NCI-H187 (cell line): ENCODE results near the gene SNRNP200.
"Not testable (repeated sequence)": the region's sequence is repeated elsewhere in the genome, so short reads cannot be mapped to it uniquely, and the experiment has no call there.

Source experiments
- DNase-seq, 2 experiments: peaks; one replicate each; lab custom pipeline; 2025; lab: John Stamatoyannopoulos, UW

Gene SNRNP200

GRCh38 chr2:96274355-96275056 is 30.8 kb downstream of the SNRNP200 start:
- DNase-seq: no peak

DNA sequence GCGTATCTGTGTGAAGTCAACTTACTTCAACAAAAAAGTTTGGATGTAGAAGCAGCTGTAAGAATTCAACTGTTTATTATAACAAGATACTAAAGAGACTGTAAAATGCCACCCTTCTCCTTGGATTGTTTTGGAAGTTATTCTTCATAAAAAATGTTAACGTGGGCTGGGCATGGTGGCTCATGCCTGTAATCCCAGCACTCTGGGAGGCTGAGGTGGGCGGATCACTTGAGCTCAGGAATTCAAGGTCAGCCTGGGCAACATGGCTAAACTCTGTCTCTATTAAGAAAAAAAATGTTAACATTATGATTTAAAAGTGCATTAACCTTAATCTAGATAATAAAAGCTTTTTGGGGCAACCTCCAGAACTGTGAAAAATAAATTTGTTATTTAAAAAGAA is 31.6 kb downstream of the SNRNP200 start:
- no peak for DNase-seq

DNA sequence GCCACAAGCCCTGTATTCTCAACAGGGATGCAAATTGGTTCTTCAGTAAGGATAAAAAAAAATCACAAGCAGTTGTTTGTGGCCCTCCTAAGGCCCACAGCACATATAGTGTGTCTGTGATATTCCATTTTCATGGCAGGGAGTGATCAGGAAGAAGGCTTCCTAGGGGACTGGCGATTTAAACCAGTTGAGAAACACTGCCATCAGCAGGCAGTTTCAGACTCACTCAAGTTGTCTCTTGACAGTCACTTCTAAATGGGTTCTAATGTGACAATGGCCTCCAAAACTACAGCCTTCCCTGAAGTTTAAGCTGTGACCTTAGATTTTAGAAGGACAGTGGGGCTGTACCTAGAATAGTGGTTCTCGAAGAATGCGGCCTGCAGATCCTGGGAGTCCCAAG is 33.4 kb downstream of the SNRNP200 start:
- no peak for DNase-seq

DNA sequence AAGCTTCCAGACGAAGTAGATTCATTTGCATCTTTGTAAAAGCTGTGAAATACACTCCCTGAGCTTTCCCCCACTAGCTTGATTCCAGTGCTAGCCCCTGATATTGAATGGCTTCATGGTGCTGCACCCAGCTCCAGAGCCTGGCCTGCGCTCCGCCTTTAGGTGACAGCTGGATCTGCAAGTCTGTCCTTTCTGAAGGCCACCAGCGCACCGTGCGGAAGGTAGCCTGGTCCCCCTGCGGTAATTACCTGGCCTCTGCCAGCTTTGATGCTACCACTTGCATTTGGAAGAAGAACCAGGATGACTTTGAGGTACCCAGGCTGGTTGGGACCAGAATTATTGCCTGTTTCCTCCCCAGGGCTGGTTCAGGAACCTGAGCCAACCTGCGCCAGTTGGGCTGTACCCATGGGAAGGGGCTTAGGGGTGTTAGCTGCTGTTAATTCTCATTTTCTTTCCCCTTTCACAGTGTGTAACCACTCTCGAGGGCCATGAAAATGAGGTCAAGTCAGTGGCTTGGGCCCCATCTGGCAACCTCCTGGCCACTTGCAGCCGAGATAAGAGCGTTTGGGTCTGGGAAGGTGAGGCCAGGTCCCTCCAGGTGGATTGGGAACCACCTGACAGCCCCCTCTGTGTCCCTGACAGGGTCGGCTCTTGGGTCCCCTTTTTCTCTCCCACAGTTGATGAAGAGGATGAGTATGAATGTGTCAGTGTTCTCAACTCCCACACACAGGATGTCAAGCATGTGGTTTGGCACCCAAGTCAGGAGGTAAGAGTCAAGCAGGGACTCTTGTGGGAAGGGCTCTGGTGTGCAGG is 38.0 kb downstream of the SNRNP200 start:
- DNase-seq: no peak

GRCh38 chr2:96265840-96266679 is 39.3 kb downstream of the SNRNP200 start, which contains the start of the genes CIAO1 and TMEM127:
TSS of gene CIAO1 (plus strand) at chr2:96266225. CDS start at chr2:96266351, 126 bp downstream.
TSS of gene TMEM127 (minus strand) at chr2:96265997. CDS start at chr2:96265381, 616 bp downstream.
- peak; percentile 72 to 91 for DNase-seq

DNA sequence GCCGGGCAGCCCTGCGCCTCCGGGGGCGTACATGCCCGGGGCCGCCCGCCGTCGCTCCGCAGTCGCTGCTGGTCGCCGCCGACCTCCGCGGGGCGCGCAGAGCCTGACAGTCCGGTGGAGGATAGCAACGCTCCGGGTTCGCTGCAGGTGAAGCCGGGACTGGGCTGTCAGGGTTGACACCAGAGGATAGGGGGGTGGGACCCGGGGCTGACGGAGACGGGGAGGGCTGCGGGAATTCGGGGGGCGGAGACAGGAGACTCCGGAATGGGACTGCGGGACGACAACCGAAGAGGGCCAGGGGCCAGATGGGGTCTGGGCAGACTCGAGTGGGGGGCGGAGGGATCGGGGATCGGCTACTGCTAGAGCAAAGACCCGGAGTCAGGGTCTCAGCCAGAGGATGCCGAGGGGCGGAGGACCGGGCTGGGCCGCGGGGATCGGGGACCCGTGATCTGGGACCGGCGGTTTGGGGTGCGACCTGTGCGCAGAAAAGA is 40.0 kb downstream of the SNRNP200 start:
- DNase-seq: no peak

DNA sequence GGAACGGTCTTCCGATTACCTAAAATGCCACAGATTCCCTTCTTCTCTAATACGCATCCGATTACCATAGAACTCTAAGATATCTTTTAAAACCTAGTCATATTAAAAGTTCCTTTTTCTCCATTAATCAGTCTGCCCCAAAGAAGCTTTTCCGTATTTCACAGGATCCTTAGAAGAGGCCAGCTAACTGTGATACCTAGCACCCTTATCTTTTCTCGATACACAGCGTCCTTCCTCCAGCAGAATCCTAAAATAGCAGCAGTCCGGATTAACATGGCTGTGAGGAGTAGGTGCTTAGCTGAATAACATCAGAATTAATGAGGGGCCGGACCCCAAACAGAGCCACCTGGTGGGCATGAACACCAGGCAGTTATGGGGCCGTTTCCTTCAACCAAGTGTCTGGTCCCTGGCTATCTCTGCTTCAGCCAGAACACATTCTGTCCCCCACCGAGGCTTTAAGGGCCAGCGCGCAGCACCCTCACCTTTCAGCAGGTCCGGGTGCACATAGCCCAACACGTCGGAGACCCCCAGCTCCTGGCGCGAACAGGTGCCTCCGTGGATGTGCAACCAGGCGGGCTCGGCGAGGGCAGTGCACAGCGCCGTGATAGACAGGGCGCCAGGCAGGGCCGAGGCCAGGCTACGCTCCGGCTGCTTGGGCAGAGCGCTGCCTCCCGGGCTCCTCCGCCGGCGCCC is 40.5 kb downstream of the SNRNP200 start:
- no peak for DNase-seq

DNA sequence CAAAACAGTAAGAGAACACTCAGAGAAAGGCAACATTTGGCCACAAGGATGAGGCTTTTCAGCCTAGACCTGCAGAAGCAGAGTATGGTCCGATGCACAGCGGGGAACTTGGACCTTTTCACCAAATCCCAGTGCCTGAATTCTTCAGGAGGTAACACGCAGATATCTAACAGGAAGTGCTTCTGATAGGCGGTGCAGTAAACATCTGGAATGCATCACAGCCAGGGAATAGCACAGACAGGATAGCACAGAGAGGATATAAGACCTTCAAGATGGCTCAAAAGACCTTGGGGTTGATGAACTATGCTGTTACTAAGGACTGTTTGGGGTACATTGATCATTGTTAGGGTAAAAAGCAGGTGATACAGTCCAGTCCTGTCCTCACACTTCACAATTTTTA is 41.3 kb downstream of the SNRNP200 start:
- DNase-seq: no peak

- no peak for DNase-seq
Measured at GRCh38 chr2:96262306-96262705, 43.0 kb downstream of the SNRNP200 start.

DNA sequence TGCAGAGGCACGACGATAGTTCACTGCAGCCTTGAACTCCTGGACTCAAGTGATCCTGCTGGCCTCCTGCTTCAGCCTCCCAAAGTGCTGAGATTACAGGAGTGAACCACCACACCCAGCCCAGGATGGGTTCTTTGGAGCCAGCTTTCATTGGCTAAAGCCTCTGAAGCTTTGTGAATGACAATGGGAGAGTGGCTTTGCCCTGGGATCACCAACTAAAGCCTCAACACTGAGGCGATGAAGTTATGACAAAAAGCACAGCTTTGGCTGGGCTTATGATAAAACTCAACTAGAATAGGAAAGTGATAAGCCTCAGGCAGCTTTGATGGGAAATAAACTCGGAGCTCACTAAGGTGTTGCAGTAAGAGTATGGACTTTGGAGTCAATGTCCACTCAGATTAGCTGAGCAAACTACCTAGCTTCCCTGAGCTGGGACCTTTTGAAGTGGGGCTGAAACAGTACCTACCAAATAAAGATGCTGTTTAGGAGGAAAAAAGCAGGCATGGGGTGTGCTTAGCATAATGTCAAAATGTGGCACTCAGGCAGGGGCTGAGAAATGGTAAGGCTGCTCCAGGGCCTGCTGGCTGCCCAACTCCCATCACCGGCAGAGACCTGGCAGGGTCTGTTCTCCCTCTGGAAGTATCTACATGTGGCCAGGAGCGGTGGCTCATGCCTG is 43.9 kb downstream of the SNRNP200 start:
- no peak for DNase-seq

DNA sequence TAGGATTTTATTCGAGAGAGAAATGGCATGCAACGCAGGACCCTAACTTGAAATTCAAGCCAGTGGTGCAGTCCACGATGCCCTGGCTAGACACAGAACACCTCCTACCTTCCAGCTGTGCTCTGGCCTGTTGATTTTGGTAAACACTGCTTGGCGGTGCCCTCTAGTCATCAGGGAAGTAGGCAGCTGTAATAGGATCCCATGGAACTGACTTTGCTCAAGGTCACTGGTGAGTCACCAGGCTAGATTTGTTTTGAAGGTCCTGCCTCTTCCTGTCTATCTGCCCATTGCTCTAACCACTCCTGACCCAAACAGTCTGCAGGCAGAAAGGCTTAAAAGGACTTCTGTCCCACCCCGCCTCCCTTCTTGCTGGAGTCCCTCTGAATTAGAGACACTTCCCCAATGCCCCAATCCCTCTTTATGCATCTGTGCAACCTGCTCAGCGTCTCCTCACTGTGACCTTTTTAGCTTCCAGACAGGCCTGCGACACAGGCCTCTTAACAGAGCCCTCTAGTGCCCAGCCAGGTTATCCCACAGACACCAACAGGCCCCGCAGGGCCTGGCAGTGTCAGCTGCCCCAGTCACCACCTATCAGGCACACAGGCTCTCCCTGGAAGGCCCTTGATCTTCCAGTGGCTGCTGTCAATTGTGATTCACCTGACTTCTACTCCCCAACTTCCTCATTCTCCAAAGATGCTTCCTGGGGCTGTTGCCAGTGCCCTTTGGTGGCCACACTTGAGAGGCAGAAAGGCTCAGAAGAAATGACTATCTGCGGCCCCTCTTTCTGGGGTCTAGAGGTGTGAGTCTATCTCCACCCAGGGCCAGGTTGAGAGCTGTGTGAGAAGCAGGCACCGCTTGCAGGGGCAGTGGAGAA is 44.7 kb downstream of the SNRNP200 start:
- DNase-seq: no peak

DNA sequence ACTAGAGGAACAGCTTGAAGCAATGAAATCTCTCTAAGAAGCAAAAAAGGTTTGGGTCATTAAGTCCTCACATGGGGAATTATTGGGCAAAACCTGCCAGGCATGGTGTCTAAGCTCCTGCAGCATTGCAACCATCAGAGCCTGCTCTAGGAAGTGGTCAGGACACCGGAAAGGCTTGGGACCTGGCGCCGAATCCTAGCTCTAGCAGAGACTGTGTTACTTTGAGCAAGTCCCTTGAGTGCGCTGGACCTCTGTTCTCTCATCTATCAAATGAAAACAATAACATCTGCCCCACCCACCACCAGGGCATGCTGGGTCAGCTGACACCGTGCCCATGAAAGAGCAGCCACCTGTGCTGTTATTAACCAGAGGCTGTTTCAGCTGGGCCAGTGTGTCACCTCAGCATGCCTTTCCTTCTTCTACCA is 45.8 kb downstream of the SNRNP200 start:
- DNase-seq: no peak

- DNase-seq: no peak
Measured at GRCh38 chr2:96258166-96259022, 47.0 kb downstream of the SNRNP200 start.

GRCh38 chr2:96257744-96258143 is 47.6 kb downstream of the SNRNP200 start:
- not testable (repeated sequence) for DNase-seq

DNA sequence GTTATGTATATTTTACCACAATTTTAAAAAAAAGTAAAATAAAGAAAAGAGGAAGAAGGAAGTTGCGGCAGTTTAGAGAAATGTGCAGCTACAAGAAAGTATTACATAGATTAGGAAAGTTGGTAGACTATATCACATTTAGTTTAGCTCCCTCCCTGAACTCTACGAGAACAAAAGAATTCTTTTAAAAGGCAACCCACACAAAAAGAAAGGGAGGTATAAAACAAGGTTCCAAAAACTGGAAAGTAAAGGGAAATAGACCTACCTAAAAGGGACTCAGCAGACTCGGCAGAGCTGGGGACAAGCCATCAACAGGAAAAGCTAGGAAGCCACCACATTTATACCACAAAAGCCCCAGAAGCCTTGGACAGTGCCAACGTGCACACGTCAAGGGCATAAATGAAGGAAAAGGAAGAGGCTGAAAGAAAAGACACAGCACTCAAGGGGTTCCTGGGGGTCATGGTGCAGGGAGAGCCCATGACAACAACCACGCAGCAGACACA is 48.7 kb downstream of the SNRNP200 start:
- no peak for DNase-seq

DNA sequence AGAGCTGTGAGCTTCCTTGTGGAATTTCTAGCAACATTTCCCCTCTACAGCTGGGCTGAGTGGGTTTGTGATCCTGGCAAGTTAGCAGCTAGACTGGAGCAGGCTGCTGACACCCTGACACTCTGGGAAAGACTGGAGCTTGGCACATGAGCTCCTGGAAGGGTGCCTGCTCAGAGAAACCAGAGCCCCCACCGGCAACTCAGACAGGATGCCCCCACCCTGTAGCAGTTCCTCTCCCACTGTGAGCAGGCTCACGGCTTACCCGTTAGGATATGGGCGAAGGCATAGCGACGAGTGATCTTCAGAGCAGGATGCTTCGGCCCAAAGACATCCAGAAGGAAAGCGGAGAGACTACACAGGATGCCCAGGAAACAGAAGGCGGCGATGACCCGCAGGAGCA is 50.8 kb downstream of the SNRNP200 start:
- no peak for DNase-seq

GRCh38 chr2:96253006-96253405 is 52.3 kb downstream of the SNRNP200 start:
- DNase-seq: no peak

DNA sequence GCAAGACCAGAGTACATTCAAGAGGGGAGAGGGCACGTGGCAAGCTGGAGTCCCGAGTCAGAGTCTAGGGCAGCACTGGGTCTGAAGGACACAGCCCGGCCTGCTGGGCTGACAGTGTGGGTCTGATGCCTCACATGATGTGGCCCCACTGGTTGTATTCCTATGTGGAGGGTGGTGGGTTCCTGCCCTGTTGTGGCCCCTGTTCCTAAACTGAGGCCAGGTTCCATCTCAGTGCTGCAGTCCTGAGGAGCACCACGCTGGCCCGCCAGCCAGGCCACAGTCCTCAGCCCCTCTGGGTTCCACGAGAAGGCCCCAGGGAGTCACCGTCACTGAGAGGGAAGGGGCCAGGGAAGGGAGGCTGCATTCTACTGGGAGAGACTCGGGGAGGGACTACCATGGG is 52.8 kb downstream of the SNRNP200 start:
- DNase-seq: no peak
